HCT116 (cell line): Measurements from ENCODE around the gene LSAMP. TPM values are rescaled to one million over a fixed set of nuclear protein-coding genes. Genes with fewer than 3 reads are reported as not detected.

Source experiments
- ATAC-seq: fragments of 200-7000 bp; cut with Tn5 transposase; 2 replicates; pipeline ENCODE4 v1.9.1; 2020; ENCODE audit warnings: mild to moderate bottlenecking, moderate library complexity
- BruUV-seq: library from RNA; stranded (reverse); fragments of 400-500 nt; replicated peaks from 2 replicates; lab custom pipeline; 2021; lab: Mats Ljungman, UMichigan
- CTCF ChIA-PET: fragments of 300-600 bp; sonication (Branson Sonifier 250); formaldehyde crosslinking; loops from one replicate; lab custom pipeline; 2021; ENCODE audit warnings: antibody characterized with exemption; lab: Charles Lee
- POLR2A ChIA-PET: fragments of 300-600, 350-600 bp; sonication (Branson Sonifier 250); formaldehyde crosslinking; loops from one replicate; lab custom pipeline; 2021; ENCODE audit warnings: antibody characterized with exemption; lab: Charles Lee
- RAD21 ChIA-PET, 2 experiments: fragments of 300-600 bp; sonication (Branson Sonifier 250); formaldehyde crosslinking; loops; one replicate each; lab custom pipeline; 2023; ENCODE audit warnings: low total read pairs in 2 of 2; ENCODE audit not compliant: uncharacterized antibody in 2 of 2, unreplicated experiment in 2 of 2, low non-redundant PET in 1 of 2; lab: Charles Lee
- DNase-seq: peaks from one replicate; pipeline ENCODE4 v3.0.0-alpha.2; 2010; ENCODE audit warnings: low read depth, low spot score
- H2AFZ ChIP-seq: fragments of 200-600 bp; shearing (Covaris generic), sonication (generic); 2 replicates; pipeline ENCODE4 v1.6.1; 2017; ENCODE audit warnings: low read depth, mixed run types, mixed read lengths, antibody characterized with exemption, low read length; ENCODE audit not compliant: poor library complexity, severe bottlenecking
- H3K27ac ChIP-seq: 2 replicates; pipeline ENCODE4 v1.5.1; 2012; ENCODE audit warnings: low read depth, low read length
- H3K27me3 ChIP-seq: fragments of 200-600 bp; sonication (generic); 2 replicates; pipeline ENCODE4 v1.6.1; 2016; ENCODE audit warnings: mixed run types, low read length, mixed read lengths; ENCODE audit not compliant: insufficient read depth
- H3K36me3 ChIP-seq, 2 experiments: fragments of 200-500 bp in 1 of 2; fragments of 200-600 bp in 1 of 2; sonication (Bioruptor generic) in 1 of 2; sonication (generic) in 1 of 2; 2 replicates each; pipeline versions ENCODE4 v1.5.1 to v1.6.1; 2014 to 2016; ENCODE audit warnings: low read length in 2 of 2, inconsistent platforms in 1 of 2, mixed read lengths in 1 of 2, mixed run types in 1 of 2; ENCODE audit not compliant: insufficient read depth in 2 of 2, control insufficient read depth in 1 of 2
- H3K4me1 ChIP-seq, 2 experiments: fragments of 200-600 bp in 1 of 2; sonication (generic) in 1 of 2; 2 replicates each; pipeline versions ENCODE4 v1.5.1 to v1.6.1; 2012 to 2017; ENCODE audit warnings: low read length in 2 of 2, inconsistent platforms in 1 of 2, mild to moderate bottlenecking in 1 of 2, mixed read lengths in 1 of 2, mixed run types in 1 of 2, moderate library complexity in 1 of 2; ENCODE audit not compliant: insufficient read depth in 2 of 2, control insufficient read depth in 1 of 2
- H3K4me2 ChIP-seq: fragments of 200-600 bp; sonication (generic); 2 replicates; pipeline ENCODE4 v1.6.1; 2017; ENCODE audit warnings: mixed run types, low read length, mixed read lengths
- H3K4me3 ChIP-seq, 2 experiments: fragments of 200-600 bp in 1 of 2; sonication (generic) in 1 of 2; replicated peaks in 1 of 2; 2 replicates each; pipeline ENCODE4 v1.5.1; 2011 to 2016; ENCODE audit warnings: low read length in 2 of 2, control low read depth in 1 of 2, low read depth in 1 of 2, mild to moderate bottlenecking in 1 of 2, mixed read lengths in 1 of 2, mixed run types in 1 of 2
- H3K79me2 ChIP-seq: fragments of 200-600 bp; sonication (generic); 2 replicates; pipeline ENCODE4 v1.6.1; 2017; ENCODE audit warnings: mild to moderate bottlenecking, mixed run types, low read length, moderate library complexity, mixed read lengths; ENCODE audit not compliant: insufficient read depth
- H3K9ac ChIP-seq: fragments of 200-600 bp; sonication (generic); 2 replicates; pipeline ENCODE4 v1.6.1; 2016; ENCODE audit warnings: low read length, mixed read lengths
- H3K9me2 ChIP-seq: fragments of 200-600 bp; sonication (generic), shearing (Covaris generic); 2 replicates; pipeline ENCODE4 v1.6.1; 2017; ENCODE audit warnings: mixed run types, mild to moderate bottlenecking, moderate library complexity; ENCODE audit not compliant: insufficient read depth
- H3K9me3 ChIP-seq, 2 experiments: fragments of 200-500 bp in 1 of 2; fragments of 200-600 bp in 1 of 2; sonication (Bioruptor generic) in 1 of 2; sonication (generic) in 1 of 2; 2 replicates each; pipeline ENCODE4 v1.6.1; 2014 to 2017; ENCODE audit warnings: low read length in 2 of 2, mixed read lengths in 2 of 2, inconsistent platforms in 1 of 2, low read depth in 1 of 2, mild to moderate bottlenecking in 1 of 2, mixed run types in 1 of 2, moderate library complexity in 1 of 2; ENCODE audit not compliant: control insufficient read depth in 1 of 2, insufficient read depth in 1 of 2
- H4K20me1 ChIP-seq: fragments of 200-600 bp; sonication (generic), shearing (Covaris generic); 2 replicates; pipeline ENCODE4 v1.6.1; 2017; ENCODE audit warnings: mixed run types, mild to moderate bottlenecking, moderate library complexity; ENCODE audit not compliant: insufficient read depth
- ATF3 ChIP-seq: IDR thresholded peaks from 2 replicates; pipeline ENCODE4 v1.6.1; 2012
- CBX3 ChIP-seq: IDR thresholded peaks from 2 replicates; pipeline ENCODE4 v1.6.1; 2012; ENCODE audit warnings: low read depth
- ELF1 ChIP-seq: IDR thresholded peaks from 2 replicates; pipeline ENCODE4 v1.6.1; 2012; ENCODE audit warnings: low read depth, borderline replicate concordance
- EZH2 ChIP-seq: fragments of 200-600 bp; sonication (generic); IDR thresholded peaks from 2 replicates; pipeline ENCODE4 v1.6.1; 2017; ENCODE audit warnings: antibody characterized with exemption, mixed run types
- FOSL1 ChIP-seq: IDR thresholded peaks from 2 replicates; pipeline ENCODE4 v1.6.1; 2012; ENCODE audit warnings: low read depth
- POLR2A ChIP-seq: IDR thresholded peaks from 2 replicates; pipeline ENCODE4 v1.7.0; 2011; ENCODE audit warnings: borderline replicate concordance; ENCODE audit not compliant: insufficient read depth, insufficient read length; ENCODE audit errors: extremely low read depth
- POLR2AphosphoS5 ChIP-seq: IDR thresholded peaks from 2 replicates; pipeline ENCODE4 v1.6.1; 2011; ENCODE audit warnings: mild to moderate bottlenecking, low read depth, low read length, moderate library complexity
- SRF ChIP-seq: IDR thresholded peaks from 2 replicates; pipeline ENCODE4 v1.6.1; 2012; ENCODE audit warnings: low read depth
- YY1 ChIP-seq: IDR thresholded peaks from 2 replicates; pipeline ENCODE4 v1.6.1; 2011; ENCODE audit warnings: low read length, low read depth, moderate library complexity, mild to moderate bottlenecking; ENCODE audit not compliant: insufficient replicate concordance; ENCODE audit errors: extremely low read depth
- ZFX ChIP-seq: fragments of 450-650 bp; IDR thresholded peaks from 2 replicates; pipeline ENCODE4 v1.6.1; 2017
- intact Hi-C: fragments of 100-400 bp; cut with micrococcal nuclease; formaldehyde crosslinking; loops from 2 replicates; pipeline ENCODE4 v1.10.0; 2022
- total RNA-seq: library from RNA; stranded (reverse); gene quantifications from one replicate; pipeline ENCODE4 v1.2.1, GENCODE V29; 2021; ENCODE audit not compliant: unreplicated experiment
- TF ChIP-seq, protein P1 (sequence below): IDR thresholded peaks from 2 replicates; pipeline ENCODE4 v1.6.1; 2011; ENCODE audit warnings: mild to moderate bottlenecking, low read length, moderate library complexity; ENCODE audit not compliant: insufficient replicate concordance; ENCODE audit errors: extremely low read depth
- TF ChIP-seq, protein P2 (sequence below): IDR thresholded peaks from 2 replicates; pipeline ENCODE4 v1.6.1; 2012; ENCODE audit warnings: low read depth
- TF ChIP-seq, protein P3 (sequence below): IDR thresholded peaks from 2 replicates; pipeline ENCODE4 v1.6.1; 2012
- TF ChIP-seq, protein P4 (sequence below), 3 experiments: fragments of 200-600 bp in 1 of 3; sonication (generic) in 1 of 3; IDR thresholded peaks in 2 of 3; conservative IDR thresholded peaks in 1 of 3; 2 replicates each; pipeline ENCODE4 v1.5.1; 2012 to 2017; ENCODE audit warnings: low read depth in 2 of 3, low read length in 2 of 3, antibody characterized with exemption in 1 of 3, borderline replicate concordance in 1 of 3, control low read depth in 1 of 3, mild to moderate bottlenecking in 1 of 3, mixed read lengths in 1 of 3, mixed run types in 1 of 3, moderate library complexity in 1 of 3; ENCODE audit not compliant: insufficient read depth in 1 of 3

The LSAMP gene
- total RNA-seq, 1 experiment from 2014 or later = 0.25 TPM

GRCh38 chr3:116384717-116385116, 60.6 kb downstream of the LSAMP start:
- intact Hi-C loops = no loop called here

More at GRCh38 chr3:116384717-116385116, 60.6 kb downstream of the LSAMP start:
- POLR2A ChIA-PET = no interaction called here
- H3K36me3 ChIP-seq = no peaks in the 10 kb centered on the region
- RAD21 ChIA-PET = no interaction called here
- no TSS peak for BruUV-seq
- H3K9me3 ChIP-seq = no peaks in the 10 kb centered on the region
- H4K20me1 ChIP-seq = no peaks in the 10 kb centered on the region
- no peak overlapping the region for H3K4me2 ChIP-seq
- ATAC-seq (no peak), DNase-seq (no peak)
- no peak overlapping the region for H3K27ac ChIP-seq
- no peaks in the 10 kb centered on the region for H3K4me1 ChIP-seq
- no peaks in the 10 kb centered on the region for H3K79me2 ChIP-seq
- TF ChIP-seq, protein P1, sequence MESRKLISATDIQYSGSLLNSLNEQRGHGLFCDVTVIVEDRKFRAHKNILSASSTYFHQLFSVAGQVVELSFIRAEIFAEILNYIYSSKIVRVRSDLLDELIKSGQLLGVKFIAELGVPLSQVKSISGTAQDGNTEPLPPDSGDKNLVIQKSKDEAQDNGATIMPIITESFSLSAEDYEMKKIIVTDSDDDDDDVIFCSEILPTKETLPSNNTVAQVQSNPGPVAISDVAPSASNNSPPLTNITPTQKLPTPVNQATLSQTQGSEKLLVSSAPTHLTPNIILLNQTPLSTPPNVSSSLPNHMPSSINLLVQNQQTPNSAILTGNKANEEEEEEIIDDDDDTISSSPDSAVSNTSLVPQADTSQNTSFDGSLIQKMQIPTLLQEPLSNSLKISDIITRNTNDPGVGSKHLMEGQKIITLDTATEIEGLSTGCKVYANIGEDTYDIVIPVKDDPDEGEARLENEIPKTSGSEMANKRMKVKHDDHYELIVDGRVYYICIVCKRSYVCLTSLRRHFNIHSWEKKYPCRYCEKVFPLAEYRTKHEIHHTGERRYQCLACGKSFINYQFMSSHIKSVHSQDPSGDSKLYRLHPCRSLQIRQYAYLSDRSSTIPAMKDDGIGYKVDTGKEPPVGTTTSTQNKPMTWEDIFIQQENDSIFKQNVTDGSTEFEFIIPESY = no peak
- TF ChIP-seq ZFX (no peak), ELF1 (no peak), ATF3 (no peak), POLR2A (no peak), FOSL1 (no peak), YY1 (no peak), SRF (no peak), EZH2 (no peak), CBX3 (no peak), POLR2AphosphoS5 (no peak)
- TF ChIP-seq, protein P2, sequence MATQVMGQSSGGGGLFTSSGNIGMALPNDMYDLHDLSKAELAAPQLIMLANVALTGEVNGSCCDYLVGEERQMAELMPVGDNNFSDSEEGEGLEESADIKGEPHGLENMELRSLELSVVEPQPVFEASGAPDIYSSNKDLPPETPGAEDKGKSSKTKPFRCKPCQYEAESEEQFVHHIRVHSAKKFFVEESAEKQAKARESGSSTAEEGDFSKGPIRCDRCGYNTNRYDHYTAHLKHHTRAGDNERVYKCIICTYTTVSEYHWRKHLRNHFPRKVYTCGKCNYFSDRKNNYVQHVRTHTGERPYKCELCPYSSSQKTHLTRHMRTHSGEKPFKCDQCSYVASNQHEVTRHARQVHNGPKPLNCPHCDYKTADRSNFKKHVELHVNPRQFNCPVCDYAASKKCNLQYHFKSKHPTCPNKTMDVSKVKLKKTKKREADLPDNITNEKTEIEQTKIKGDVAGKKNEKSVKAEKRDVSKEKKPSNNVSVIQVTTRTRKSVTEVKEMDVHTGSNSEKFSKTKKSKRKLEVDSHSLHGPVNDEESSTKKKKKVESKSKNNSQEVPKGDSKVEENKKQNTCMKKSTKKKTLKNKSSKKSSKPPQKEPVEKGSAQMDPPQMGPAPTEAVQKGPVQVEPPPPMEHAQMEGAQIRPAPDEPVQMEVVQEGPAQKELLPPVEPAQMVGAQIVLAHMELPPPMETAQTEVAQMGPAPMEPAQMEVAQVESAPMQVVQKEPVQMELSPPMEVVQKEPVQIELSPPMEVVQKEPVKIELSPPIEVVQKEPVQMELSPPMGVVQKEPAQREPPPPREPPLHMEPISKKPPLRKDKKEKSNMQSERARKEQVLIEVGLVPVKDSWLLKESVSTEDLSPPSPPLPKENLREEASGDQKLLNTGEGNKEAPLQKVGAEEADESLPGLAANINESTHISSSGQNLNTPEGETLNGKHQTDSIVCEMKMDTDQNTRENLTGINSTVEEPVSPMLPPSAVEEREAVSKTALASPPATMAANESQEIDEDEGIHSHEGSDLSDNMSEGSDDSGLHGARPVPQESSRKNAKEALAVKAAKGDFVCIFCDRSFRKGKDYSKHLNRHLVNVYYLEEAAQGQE = no peak
- TF ChIP-seq, protein P3, sequence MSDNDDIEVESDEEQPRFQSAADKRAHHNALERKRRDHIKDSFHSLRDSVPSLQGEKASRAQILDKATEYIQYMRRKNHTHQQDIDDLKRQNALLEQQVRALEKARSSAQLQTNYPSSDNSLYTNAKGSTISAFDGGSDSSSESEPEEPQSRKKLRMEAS = no peak
- TF ChIP-seq, protein P4, sequence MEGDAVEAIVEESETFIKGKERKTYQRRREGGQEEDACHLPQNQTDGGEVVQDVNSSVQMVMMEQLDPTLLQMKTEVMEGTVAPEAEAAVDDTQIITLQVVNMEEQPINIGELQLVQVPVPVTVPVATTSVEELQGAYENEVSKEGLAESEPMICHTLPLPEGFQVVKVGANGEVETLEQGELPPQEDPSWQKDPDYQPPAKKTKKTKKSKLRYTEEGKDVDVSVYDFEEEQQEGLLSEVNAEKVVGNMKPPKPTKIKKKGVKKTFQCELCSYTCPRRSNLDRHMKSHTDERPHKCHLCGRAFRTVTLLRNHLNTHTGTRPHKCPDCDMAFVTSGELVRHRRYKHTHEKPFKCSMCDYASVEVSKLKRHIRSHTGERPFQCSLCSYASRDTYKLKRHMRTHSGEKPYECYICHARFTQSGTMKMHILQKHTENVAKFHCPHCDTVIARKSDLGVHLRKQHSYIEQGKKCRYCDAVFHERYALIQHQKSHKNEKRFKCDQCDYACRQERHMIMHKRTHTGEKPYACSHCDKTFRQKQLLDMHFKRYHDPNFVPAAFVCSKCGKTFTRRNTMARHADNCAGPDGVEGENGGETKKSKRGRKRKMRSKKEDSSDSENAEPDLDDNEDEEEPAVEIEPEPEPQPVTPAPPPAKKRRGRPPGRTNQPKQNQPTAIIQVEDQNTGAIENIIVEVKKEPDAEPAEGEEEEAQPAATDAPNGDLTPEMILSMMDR (IDR thresholded peaks at IDR 0.05 in 2 of 3, conservative IDR thresholded peaks at IDR 0.05 in 1 of 3; ENCODE audit: borderline replicate concordance in 1 of 3, insufficient read depth in 1 of 3, low read depth in 2 of 3, low read length in 2 of 3) = no peak
- no peaks in the 10 kb centered on the region for H3K9me2 ChIP-seq
- CTCF ChIA-PET = no interaction called here
- H2AFZ ChIP-seq = no peak overlapping the region
- H3K4me3 ChIP-seq = no peak overlapping the region
- H3K27me3 ChIP-seq = no peaks in the 10 kb centered on the region; the same call in 1 of the 2 replicates
- H3K9ac ChIP-seq = no peak overlapping the region
